HG03159 (cell line): ENCODE measurements around the gene ALDH5A1.
A peak's percentile ranks its signal among the peaks of the same experiment; 100 is the strongest.

Experiments used
- ATAC-seq: cut with Tn5 transposase; IDR thresholded peaks from one replicate; pipeline ENCODE4 v1.9.1; 2021; ENCODE audit warnings: mild to moderate bottlenecking, moderate library complexity; ENCODE audit not compliant: unreplicated experiment

The ALDH5A1 gene

DNA sequence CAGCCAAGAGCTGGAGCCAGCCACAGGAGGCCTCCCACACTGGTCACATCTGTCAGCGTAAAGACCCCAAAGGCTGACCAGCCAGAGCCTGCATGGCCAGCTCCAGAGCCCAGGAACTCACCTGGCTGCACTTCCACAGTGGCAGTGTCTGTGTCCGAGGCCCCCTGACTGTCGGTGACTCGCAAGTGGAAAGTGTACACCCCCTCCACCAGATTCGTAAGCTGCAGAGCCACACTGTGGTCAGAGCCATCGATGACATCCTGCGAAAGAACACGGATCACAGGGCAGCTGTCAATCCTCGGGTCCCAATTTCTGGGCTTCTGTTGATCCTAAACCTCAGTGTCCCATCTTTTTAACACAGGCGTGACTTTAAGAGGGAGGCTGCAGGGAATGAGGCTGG, 69.3 kb downstream of the ALDH5A1 start:
- ATAC-seq = no peak

DNA sequence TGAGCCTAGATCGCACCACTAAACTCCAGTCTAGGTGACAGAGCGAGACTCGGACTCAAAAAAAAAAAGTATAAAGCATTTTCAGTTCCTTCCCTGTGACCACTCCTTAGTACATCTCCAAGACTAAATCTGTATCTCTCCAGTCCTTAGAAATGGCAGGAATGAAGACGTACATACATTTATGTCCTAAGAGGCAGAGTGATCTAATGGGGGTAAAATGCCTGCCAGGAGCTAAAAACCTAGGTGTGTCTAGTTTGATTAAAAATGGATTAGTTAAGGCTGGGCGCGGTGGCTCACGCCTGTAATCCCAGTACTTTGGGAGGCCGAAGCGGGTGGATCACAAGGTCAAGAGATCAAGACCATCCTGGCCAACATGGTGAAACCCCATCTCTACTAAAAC, 70.4 kb downstream of the ALDH5A1 start:
- ATAC-seq = no peak

- no peak for ATAC-seq
Observed at GRCh38 chr6:24566020-24566767, 71.4 kb downstream of the ALDH5A1 start.

- ATAC-seq = no peak
Observed at GRCh38 chr6:24568683-24569082, 73.9 kb downstream of the ALDH5A1 start.

- no peak for ATAC-seq
Observed at GRCh38 chr6:24569811-24570210, 75.0 kb downstream of the ALDH5A1 start.

DNA sequence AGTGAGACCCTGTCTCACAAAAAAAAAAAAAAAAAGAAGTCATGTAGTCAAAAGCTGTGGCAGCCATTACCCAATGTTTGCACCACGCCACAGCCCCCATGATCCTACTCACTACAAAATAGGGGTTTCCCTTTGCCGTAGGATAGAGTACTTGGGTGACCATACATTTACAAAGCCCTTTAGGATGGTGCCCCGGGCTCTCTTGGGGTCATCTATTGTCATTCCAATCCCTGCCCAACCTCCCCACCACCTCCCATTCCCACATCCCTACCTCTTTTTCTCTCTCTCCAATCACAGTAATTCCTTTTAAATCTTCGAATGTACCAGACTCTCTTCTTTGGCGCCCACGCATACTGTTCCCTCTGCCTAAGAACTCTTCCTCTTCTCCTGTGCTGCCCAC, 76.6 kb downstream of the ALDH5A1 start:
- ATAC-seq = no peak

- ATAC-seq = peak; percentile 88
Observed at GRCh38 chr6:24574809-24575208, 80.0 kb downstream of the ALDH5A1 start.

DNA sequence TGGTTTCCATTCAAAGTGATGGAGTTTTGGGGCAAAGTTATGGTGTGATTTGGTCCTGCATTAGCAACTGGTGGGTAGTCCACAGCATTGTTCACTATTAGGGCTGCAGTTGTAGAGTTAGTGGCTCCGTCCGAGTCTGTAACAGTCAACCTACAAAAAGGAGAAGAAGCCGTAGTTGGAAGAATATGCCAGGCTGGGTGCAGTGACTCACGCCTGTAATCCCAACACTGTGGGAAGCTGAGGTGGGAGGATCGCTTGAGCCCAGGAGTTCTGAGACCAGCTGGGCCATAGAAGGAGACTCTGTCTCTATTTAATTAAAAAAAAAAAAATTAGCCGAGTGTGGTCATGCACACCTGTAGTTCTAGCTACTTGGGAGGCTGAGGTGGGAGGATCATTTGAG, 81.7 kb downstream of the ALDH5A1 start:
- ATAC-seq = no peak

- ATAC-seq = peak; percentile 70
Observed at GRCh38 chr6:24581084-24581669, 86.4 kb downstream of the ALDH5A1 start.

- ATAC-seq = peak; percentile 82
Observed at GRCh38 chr6:24583463-24584381, 89.0 kb downstream of the ALDH5A1 start.

GRCh38 chr6:24584382-24584720, 89.6 kb downstream of the ALDH5A1 start:
- no peak for ATAC-seq
